IMR-90 (cell line): ENCODE measurements around the gene ADAP1. TPM values are rescaled to one million over a fixed set of nuclear protein-coding genes. Genes with fewer than 3 reads are reported as not detected.

Experiments
- ATAC-seq: fragments of 200-7000 bp; cut with Tn5 transposase; 2 replicates; pipeline ENCODE4 v1.9.1; 2020; ENCODE audit warnings: low read depth, mild to moderate bottlenecking, moderate library complexity
- BruUV-seq: library from RNA; stranded (reverse); fragments of 400-500 nt; replicated peaks from 2 replicates; lab custom pipeline; 2021; lab: Mats Ljungman, UMichigan
- CTCF ChIA-PET: fragments of 300-600 bp; formaldehyde crosslinking; extraction: SDS; loops from one replicate; lab custom pipeline; 2021; ENCODE audit warnings: antibody characterized with exemption; lab: Yijun Ruan, JAX
- POLR2A ChIA-PET: fragments of 300-600 bp; sonication (Branson Sonifier 250); formaldehyde crosslinking; loops from one replicate; lab custom pipeline; 2022; ENCODE audit warnings: antibody characterized with exemption; ENCODE audit not compliant: unreplicated experiment; lab: Charles Lee
- DNase-seq: peaks from one replicate; pipeline ENCODE4 v3.0.0; 2013
- H2AFZ ChIP-seq: replicated peaks from 2 replicates; pipeline ENCODE3; 2013; ENCODE audit warnings: low read length, mild to moderate bottlenecking; ENCODE audit not compliant: poor library complexity
- H2AK5ac ChIP-seq: 2 replicates; pipeline ENCODE4 v1.6.1; 2013; ENCODE audit warnings: low read depth, low read length, inconsistent platforms
- H2AK9ac ChIP-seq: replicated peaks from 2 replicates; pipeline ENCODE3; 2013; ENCODE audit warnings: mild to moderate bottlenecking, low read depth, low read length, moderate library complexity; ENCODE audit not compliant: poor library complexity
- H2BK120ac ChIP-seq: 2 replicates; pipeline ENCODE4 v1.6.1; 2013; ENCODE audit warnings: low read depth, low read length, inconsistent platforms
- H2BK15ac ChIP-seq: 3 replicates; pipeline ENCODE4 v1.6.1; 2013; ENCODE audit warnings: low read depth, low read length, inconsistent platforms
- H2BK20ac ChIP-seq: 2 replicates; pipeline ENCODE4 v1.6.1; 2013; ENCODE audit warnings: low read depth, mild to moderate bottlenecking, inconsistent platforms, low read length, moderate library complexity
- H2BK5ac ChIP-seq: 2 replicates; pipeline ENCODE4 v1.6.1; 2013; ENCODE audit warnings: mild to moderate bottlenecking, low read depth, low read length, inconsistent platforms; ENCODE audit not compliant: poor library complexity, severe bottlenecking
- H3K14ac ChIP-seq: replicated peaks from 2 replicates; pipeline ENCODE4 v1.6.1; 2013; ENCODE audit warnings: low read depth, low read length, inconsistent platforms
- H3K18ac ChIP-seq: 2 replicates; pipeline ENCODE4 v1.6.1; 2013; ENCODE audit warnings: low read depth, low read length, control low read depth
- H3K23ac ChIP-seq: 2 replicates; pipeline ENCODE4 v1.6.1; 2013; ENCODE audit warnings: low read depth, low read length, inconsistent platforms
- H3K27ac ChIP-seq: 2 replicates; pipeline ENCODE4 v1.5.1; 2013; ENCODE audit warnings: mild to moderate bottlenecking, control low read depth, low read length; ENCODE audit not compliant: insufficient read depth
- H3K27me3 ChIP-seq: 2 replicates; pipeline ENCODE4 v1.6.1; 2013; ENCODE audit warnings: low read length; ENCODE audit not compliant: control insufficient read depth, insufficient read depth
- H3K36me3 ChIP-seq: 2 replicates; pipeline ENCODE4 v1.6.1; 2013; ENCODE audit warnings: low read length, mixed read lengths; ENCODE audit not compliant: control insufficient read depth, insufficient read depth
- H3K4ac ChIP-seq: 2 replicates; pipeline ENCODE4 v1.6.1; 2013; ENCODE audit warnings: low read depth, low read length, inconsistent platforms
- H3K4me1 ChIP-seq: 2 replicates; pipeline ENCODE4 v1.6.1; 2013; ENCODE audit warnings: low read length, mixed read lengths; ENCODE audit not compliant: control insufficient read depth, insufficient read depth
- H3K4me2 ChIP-seq: 2 replicates; pipeline ENCODE4 v1.6.1; 2013; ENCODE audit warnings: low read depth, mild to moderate bottlenecking, control low read depth, low read length, moderate library complexity
- H3K4me3 ChIP-seq: 2 replicates; pipeline ENCODE4 v1.5.1; 2013; ENCODE audit warnings: low read depth, mild to moderate bottlenecking, control low read depth, low read length, moderate library complexity; ENCODE audit not compliant: insufficient read depth
- H3K56ac ChIP-seq: 2 replicates; pipeline ENCODE4 v1.6.1; 2013; ENCODE audit warnings: low read length, inconsistent platforms; ENCODE audit not compliant: insufficient read depth; ENCODE audit errors: extremely low read depth
- H3K79me1 ChIP-seq, 2 experiments: 2 replicates each; pipeline ENCODE4 v1.6.1; 2013; ENCODE audit warnings: low read length in 2 of 2, inconsistent platforms in 1 of 2, low read depth in 1 of 2
- H3K9ac ChIP-seq: 2 replicates; pipeline ENCODE4 v1.6.1; 2013; ENCODE audit warnings: low read depth, low read length, control low read depth
- H3K9me1 ChIP-seq: 2 replicates; pipeline ENCODE4 v1.6.1; 2013; ENCODE audit warnings: low read length, inconsistent platforms; ENCODE audit not compliant: insufficient read depth
- H3K9me3 ChIP-seq: 2 replicates; pipeline ENCODE4 v1.6.1; 2013; ENCODE audit warnings: low read length; ENCODE audit not compliant: control insufficient read depth, insufficient read depth
- H4K20me1 ChIP-seq: 2 replicates; pipeline ENCODE4 v1.6.1; 2013; ENCODE audit warnings: low read length, inconsistent platforms; ENCODE audit not compliant: insufficient read depth
- H4K5ac ChIP-seq: 2 replicates; pipeline ENCODE4 v1.6.1; 2013; ENCODE audit warnings: mild to moderate bottlenecking, low read depth, low read length, control low read depth
- H4K8ac ChIP-seq, 2 experiments: 2 replicates each; pipeline ENCODE4 v1.6.1; 2013; ENCODE audit warnings: low read depth in 2 of 2, low read length in 2 of 2, control low read depth in 1 of 2, inconsistent platforms in 1 of 2
- H4K91ac ChIP-seq: 2 replicates; pipeline ENCODE4 v1.6.1; 2013; ENCODE audit warnings: low read depth, low read length, inconsistent platforms; ENCODE audit not compliant: insufficient read depth
- CHD1 ChIP-seq: IDR thresholded peaks from 2 replicates; pipeline ENCODE4 v1.6.1; 2012; ENCODE audit warnings: low read depth, low read length, improper control_type of control experiment
- FOS ChIP-seq: fragments of 150-350 bp; IDR thresholded peaks from 2 replicates; pipeline ENCODE4 v1.6.1; 2016; ENCODE audit warnings: low read depth, low read length
- MAFK ChIP-seq: IDR thresholded peaks from 2 replicates; pipeline ENCODE4 v1.6.1; 2012; ENCODE audit warnings: low read depth, low read length, improper control_type of control experiment
- MAZ ChIP-seq: IDR thresholded peaks from 2 replicates; pipeline ENCODE4 v1.6.1; 2012; ENCODE audit warnings: low read depth, mild to moderate bottlenecking, low read length, improper control_type of control experiment, moderate library complexity, borderline replicate concordance
- NFE2L2 ChIP-seq: fragments of 150-350 bp; IDR thresholded peaks from 2 replicates; pipeline ENCODE4 v1.6.1; 2016; ENCODE audit warnings: low read depth, mild to moderate bottlenecking, low read length
- RCOR1 ChIP-seq: IDR thresholded peaks from 2 replicates; pipeline ENCODE4 v1.6.1; 2012; ENCODE audit warnings: mild to moderate bottlenecking, low read length, improper control_type of control experiment; ENCODE audit not compliant: insufficient replicate concordance
- RFX5 ChIP-seq: IDR thresholded peaks from 2 replicates; pipeline ENCODE4 v1.8.0; 2012; ENCODE audit warnings: low read depth, mild to moderate bottlenecking, low read length, moderate library complexity
- WGBS, 2 experiments: methylation state at CpG; one replicate each; pipeline versions ENCODE4 v1.1.5 to v1.1.7; 2013; ENCODE audit warnings: missing lambda C conversion rate in 2 of 2; ENCODE audit not compliant: insufficient read length in 1 of 2; ENCODE audit errors: extremely low coverage in 2 of 2; 5-methylcytosine and 5-hydroxymethylcytosine counted together
- dilution Hi-C: fragments of 300-500 bp; cut with HindIII; formaldehyde crosslinking; loops from one replicate; pipeline ENCODE4 v1.14.3; 2018; ENCODE audit warnings: low sequenced_read_pairs; ENCODE audit not compliant: unreplicated experiment
- in situ Hi-C: fragments of 300-500 bp; cut with MboI; formaldehyde crosslinking; loops from 3 replicates; pipeline ENCODE4 v1.14.3; 2019; ENCODE audit warnings: low sequenced_read_pairs, inconsistent platforms, mixed read lengths
- intact Hi-C: fragments of 100-400 bp; cut with micrococcal nuclease; formaldehyde crosslinking; loops from 2 replicates; pipeline ENCODE4 v1.10.0; 2022
- polyA plus RNA-seq, 3 experiments: library from polyadenylated mRNA; depleted of rRNA; stranded (reverse); fragments of >200 nt; gene quantifications; 2 replicates each; pipeline ENCODE4 v1.2.3, GENCODE V29; 2012; ENCODE audit warnings: low replicate concordance in 1 of 3
- total RNA-seq: library from RNA; depleted of rRNA; stranded (reverse); fragments of >200 nt; gene quantifications from 2 replicates; pipeline ENCODE4 v1.2.3, GENCODE V29; 2012

Gene ADAP1
- total and polyA plus RNA-seq, 2 of the 4 experiments (the other 2 are of a cell fraction), result 1.4 to 2.0 TPM

GRCh38 chr7:894927-895450 lies 59.5 kb downstream of the ADAP1 start:
- intact Hi-C loops, result no loop called here
- no peaks in the 10 kb centered on the region for H3K27me3 ChIP-seq
- ChIA-PET POLR2A (no interaction called here), CTCF (no interaction called here)
- peaks cover 56% of the 10 kb centered on the region for H3K36me3 ChIP-seq
- H4K8ac ChIP-seq, result no peak overlapping the region
- in situ Hi-C loops, result no loop called here
- peaks cover 13% of the 10 kb centered on the region; the same call in 1 of the 2 replicates for H4K20me1 ChIP-seq
- no peak overlapping the region for H2BK120ac ChIP-seq
- H3K56ac ChIP-seq, result no peak overlapping the region
- no peak overlapping the region for H2AK9ac ChIP-seq
- H3K9ac ChIP-seq, result no peak overlapping the region
- no peak overlapping the region for H4K91ac ChIP-seq
- no peak overlapping the region for H2BK15ac ChIP-seq
- H2AK5ac ChIP-seq, result no peak overlapping the region
- DNase-seq (no peak), ATAC-seq (no peak)
- H4K5ac ChIP-seq, result no peak overlapping the region
- no TSS peak for BruUV-seq
- no peak overlapping the region for H3K4me2 ChIP-seq
- H3K4ac ChIP-seq, result no peak overlapping the region
- no peak overlapping the region for H2BK20ac ChIP-seq
- 0 out of 2 replicates have a peak, but pooled peaks cover 5% of the 10 kb centered on the region for H3K9me1 ChIP-seq
- H3K4me3 ChIP-seq, result no peak overlapping the region
- no peak overlapping the region for H3K14ac ChIP-seq
- no peak for TF ChIP-seq CHD1
- TF ChIP-seq RFX5, result no peak
- no peak for TF ChIP-seq NFE2L2
- TF ChIP-seq RCOR1, result no peak
- no peak for TF ChIP-seq MAZ
- TF ChIP-seq FOS, result no peak
- no peak for TF ChIP-seq MAFK
- no peaks in the 10 kb centered on the region for H3K4me1 ChIP-seq
- H3K23ac ChIP-seq, result no peak overlapping the region
- no peaks in the 10 kb centered on the region for H3K9me3 ChIP-seq
- 95% methylated on average over 7 of the region's 21 CpGs; no CpG with 5 or more reads in 1 of the 2 experiments for WGBS, 2 experiments
- no peak overlapping the region for H3K18ac ChIP-seq
- no peak overlapping the region for H3K27ac ChIP-seq
- dilution Hi-C loops, result no loop called here
- no peak overlapping the region for H2AFZ ChIP-seq
- peaks cover 3 to 13% of the 10 kb centered on the region in 2 experiments for H3K79me1 ChIP-seq
- no peak overlapping the region for H2BK5ac ChIP-seq
